T-helper 1 cell (primary cell): ENCODE data around the gene EME1.

Source experiments
- DNase-seq, 5 donors: peaks; one replicate each; pipeline ENCODE4 v3.0.0-alpha.2; 2012 to 2020

The EME1 gene

GRCh38 chr17:50364061-50364458, 9.0 kb upstream of the EME1 start:
- no peak for DNase-seq

GRCh38 chr17:50364715-50365114, 8.3 kb upstream of the EME1 start:
- DNase-seq = no peak

- no peak for DNase-seq
Observed at GRCh38 chr17:50365165-50365564, 7.9 kb upstream of the EME1 start.

DNA sequence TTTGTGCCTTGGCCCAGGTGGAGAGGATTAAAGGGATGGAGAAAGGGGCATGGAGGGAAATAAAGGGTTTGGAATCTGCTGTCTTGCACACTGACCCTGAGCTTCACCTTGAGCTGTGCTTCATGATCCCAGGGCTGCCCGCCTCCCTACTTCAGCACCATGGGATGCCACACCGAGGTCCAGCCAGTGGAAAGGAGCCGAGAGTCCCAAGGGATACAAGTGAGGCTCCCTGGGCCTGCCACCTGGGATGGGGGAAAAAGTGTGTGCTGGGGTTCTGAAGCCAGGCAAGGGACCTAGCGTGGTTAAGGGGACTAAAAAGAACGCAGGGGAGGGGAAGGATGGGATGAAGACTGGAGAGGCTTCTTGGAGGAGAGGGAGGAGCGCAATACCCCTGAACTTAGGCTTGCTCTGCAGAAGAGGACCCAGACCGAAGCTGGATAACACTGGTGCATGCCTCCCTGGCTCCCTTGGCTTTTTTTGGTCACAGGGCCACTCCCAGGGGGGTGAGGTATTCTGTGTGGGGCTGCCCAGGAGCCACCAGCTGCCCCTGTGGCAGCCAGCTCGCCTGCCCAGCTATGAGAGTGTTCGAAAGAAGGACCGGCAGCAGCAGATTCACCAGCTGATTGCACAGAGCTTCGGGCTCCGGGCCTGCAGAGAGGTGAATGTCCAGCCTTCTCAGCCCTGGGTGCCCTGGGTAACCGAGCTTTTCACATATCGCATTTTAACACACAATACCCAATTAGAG, 7.2 kb upstream of the EME1 start:
- no peak for DNase-seq

- DNase-seq = no peak
Observed at GRCh38 chr17:50367401-50367800, 5.6 kb upstream of the EME1 start.

DNA sequence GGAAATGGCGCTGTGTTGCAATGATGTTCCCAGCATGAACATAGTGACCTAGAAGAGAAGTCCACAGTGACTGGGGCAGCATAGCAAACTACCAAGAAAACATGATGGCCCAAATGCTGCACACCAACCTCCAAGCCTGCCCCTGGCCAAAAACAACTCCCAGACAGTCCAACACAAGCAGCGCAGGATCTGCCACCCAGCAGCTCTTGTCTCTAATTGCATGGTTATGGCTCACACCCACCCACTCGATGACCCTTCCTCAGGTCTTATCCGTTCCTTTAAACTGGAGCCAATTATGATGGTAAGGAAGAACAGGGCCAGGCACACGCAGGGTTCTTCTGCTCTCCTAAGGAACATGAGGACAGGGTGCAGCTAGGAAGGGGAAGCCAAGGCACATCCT, 3.0 kb upstream of the EME1 start:
- DNase-seq = no peak

DNA sequence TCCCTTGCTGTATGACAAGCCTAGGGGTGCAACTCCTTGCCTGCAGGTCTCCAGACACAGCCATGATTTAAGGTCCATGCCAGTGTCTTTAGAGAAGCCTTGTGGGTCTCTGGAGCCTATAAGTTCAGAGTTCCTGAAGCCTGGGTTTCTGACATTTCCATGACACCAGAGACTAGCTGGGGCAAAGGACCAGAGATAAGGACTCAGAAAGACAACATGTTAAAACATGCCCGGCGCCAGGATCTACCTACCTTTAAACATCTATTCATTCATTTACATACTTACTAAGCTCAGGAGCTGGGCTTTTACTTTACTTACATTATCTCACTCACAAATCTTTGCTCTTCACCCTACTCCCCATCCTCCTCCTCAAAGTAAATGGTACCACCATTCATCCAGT, 1.5 kb upstream of the EME1 start:
- DNase-seq = no peak

GRCh38 chr17:50372222-50372757, 739 bp upstream of the EME1 start:
- DNase-seq = no peak

DNA sequence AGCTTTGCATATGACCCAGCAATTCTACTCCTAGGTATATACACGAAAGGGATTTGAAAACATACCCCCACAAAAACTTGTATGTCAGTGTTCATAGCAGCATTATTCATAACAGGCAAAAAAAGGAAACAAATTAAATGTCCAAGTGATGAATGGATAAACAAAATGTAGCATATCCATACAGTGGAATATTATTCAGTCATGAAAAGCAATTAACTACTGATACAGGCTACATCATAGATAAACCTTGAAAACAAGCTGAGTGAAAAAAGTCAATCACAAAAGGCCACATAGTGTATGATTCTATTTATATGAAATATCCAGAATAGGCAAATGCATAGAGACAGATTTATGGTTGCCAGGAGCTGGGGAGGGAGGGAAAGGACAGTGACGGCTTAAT, 676 bp downstream of the EME1 start:
- DNase-seq = no peak

- DNase-seq = no peak
Observed at GRCh38 chr17:50375858-50376538, 3.0 kb downstream of the EME1 start.

DNA sequence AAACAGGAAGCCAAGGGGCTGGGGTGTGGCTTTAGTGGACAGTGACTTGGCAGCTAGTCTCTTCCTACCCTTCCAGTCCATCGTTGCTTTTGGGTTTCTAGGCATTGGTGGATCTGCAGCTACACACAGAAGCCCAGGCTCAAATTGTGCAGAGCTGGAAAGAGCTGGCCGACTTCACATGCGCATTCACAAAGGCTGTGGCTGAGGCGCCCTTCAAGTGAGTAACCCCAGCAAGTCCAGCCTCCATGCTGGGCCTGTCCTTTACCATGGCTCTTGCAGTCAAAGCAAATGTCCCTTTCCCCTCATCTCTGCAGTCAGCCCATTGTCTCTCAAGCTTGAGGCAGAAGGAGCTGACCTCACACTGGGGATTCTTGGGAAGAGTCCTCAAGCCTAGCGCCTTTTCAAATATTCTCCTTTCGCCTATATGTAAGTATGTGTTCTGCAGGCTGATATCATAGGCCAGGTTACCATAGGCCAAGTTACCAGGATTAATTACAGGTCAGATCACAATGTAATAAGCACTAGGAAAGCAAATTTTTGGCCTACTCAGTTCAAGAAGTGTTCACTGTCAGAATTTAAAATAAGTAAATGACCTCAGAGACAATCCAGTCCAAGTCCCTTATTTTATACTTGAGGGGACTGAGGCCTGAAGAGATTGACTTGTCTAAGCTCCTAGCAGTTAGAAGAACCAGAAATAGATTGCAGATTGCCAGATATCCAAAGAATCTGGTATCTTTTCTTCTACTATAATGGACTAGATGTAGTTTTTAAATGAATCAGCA, 6.5 kb downstream of the EME1 start:
- no peak for DNase-seq

DNA sequence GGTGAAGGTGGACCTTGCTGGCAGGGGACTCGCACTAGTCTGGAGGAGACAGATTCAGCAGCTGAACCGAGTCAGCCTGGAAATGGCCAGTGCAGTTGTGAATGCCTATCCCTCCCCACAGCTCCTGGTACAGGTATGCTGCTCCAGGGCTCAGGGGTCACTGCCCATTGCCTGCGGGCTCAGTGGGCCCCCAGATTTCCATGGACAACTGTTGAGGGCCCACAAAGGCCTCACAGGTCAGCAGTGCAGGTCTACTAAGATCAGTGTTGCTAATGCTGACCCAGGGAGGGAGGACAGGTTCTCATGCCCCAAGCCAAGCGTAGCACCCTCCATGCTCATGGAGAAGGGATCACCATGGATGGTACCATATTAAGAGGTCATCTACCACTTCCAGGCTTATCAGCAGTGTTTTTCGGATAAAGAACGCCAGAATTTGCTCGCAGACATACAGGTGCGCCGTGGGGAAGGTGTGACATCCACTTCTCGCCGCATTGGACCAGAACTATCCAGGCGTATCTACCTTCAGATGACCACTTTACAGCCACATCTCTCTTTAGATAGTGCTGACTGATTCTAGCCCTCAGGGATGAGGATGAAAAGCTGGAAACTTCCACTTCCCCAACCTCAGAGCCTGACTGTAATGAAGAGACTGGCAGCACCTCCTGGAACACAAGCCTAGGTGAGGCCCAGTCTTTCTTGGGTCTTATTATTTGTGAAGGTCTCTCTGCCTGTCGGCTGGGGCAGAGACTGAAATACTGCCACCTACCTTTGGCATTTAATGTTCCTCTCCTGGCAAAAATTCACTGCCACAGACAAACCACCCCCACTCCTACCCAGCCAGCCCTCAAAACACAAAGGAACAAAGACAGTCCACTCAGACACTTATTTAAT, 7.6 kb downstream of the EME1 start:
- no peak for DNase-seq

GRCh38 chr17:50381260-50381815, 8.3 kb downstream of the EME1 start:
- no peak for DNase-seq

DNA sequence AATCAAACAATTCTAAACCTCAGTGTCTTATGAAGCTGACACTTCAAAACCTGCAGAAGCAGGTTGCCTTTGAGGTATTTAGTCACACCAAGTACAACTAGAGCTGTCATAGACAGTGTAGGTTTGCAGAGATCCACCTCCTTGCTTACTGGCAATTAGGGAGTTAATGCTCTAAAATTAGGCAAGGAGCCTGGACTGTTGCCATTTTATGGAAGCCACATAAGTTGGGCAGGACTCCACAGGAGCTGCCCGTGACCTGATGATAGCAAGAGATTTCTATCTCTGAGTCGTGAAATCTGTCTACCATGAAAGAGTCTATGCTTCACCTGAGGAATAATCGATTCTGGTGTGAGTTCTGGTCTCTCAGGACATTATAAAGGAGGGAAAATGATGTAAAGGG, 8.9 kb downstream of the EME1 start:
- DNase-seq = no peak

DNA sequence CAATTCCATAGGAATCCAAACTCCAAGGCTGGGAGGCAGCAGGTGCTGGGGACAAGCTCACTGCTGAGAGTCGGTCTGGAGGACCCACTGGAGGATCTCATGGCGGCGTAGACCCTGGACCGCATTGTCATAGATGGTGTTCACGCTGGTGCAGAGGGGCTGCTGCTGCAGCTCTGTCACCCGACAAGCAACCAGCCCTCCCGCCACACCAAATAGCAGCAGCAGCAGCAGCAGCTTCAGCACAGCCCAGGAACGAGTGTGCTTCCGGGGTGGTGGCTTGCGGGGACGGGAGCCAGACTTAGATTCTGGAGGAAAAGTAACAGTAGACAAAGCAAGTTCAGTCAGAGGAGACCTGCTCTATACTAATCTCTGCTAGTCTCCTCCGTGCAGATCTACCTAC, 9.9 kb downstream of the EME1 start:
- DNase-seq = no peak

GRCh38 chr17:50386510-50386909, 13.5 kb downstream of the EME1 start:
- DNase-seq = no peak

DNA sequence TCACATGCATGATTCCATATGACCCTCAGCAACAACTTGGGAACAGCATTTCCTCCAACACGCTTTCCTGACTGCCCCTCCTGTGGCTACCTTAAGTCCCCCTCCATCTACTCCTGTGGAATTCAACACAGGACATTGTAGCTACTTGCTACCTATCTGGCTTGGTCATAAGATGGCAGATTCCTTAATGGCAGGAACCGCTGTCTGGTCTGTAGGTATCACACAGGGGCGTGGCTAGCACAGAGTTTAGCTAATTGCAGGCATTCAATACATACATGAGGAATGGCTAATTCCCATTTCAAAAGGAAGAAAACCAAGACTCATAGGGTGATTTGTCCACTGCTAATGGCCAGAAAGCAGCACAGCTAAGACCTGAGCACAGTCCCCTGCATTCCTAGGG, 15.7 kb downstream of the EME1 start:
- DNase-seq = no peak

GRCh38 chr17:50389534-50389933, 16.5 kb downstream of the EME1 start:
- DNase-seq = no peak

DNA sequence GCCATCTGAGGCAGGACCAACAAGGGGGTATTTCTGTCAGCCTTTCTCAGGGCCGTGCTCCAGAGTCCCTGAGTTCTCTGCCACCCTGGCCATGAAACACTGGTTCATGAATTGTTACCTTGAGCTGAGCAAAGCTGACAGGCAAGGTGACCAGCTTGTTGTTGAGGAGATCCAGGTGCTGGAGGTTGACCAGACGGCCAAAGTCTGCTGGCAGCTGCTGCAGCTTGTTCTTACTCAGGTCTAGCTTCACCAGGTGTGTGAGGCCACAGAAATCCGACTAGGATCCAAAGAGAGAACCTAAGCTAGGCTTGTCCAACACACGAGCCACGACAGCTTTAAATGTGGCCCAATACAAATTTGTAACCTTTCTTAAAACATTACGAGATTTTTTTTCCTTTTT, 19.6 kb downstream of the EME1 start:
- no peak for DNase-seq

GRCh38 chr17:50393700-50394099, 20.7 kb downstream of the EME1 start:
- DNase-seq = no peak

- no peak for DNase-seq
Observed at GRCh38 chr17:50394711-50395110, 21.7 kb downstream of the EME1 start.
